Ramos (cell line): Measurements from ENCODE around the gene DUSP28.

Source experiments
- in situ Hi-C: fragments of 300-500 bp; cut with MboI; formaldehyde crosslinking; loops from one replicate; pipeline ENCODE4 v1.14.3; 2022; ENCODE audit warnings: low sequenced_read_pairs; ENCODE audit not compliant: unreplicated experiment

The DUSP28 gene

GRCh38 chr2:240570531-240571313, 10.6 kb downstream of the DUSP28 start:
- in situ Hi-C loops, result no loop called here

GRCh38 chr2:240571314-240571973, 11.3 kb downstream of the DUSP28 start:
- in situ Hi-C loops, result no loop called here

DNA sequence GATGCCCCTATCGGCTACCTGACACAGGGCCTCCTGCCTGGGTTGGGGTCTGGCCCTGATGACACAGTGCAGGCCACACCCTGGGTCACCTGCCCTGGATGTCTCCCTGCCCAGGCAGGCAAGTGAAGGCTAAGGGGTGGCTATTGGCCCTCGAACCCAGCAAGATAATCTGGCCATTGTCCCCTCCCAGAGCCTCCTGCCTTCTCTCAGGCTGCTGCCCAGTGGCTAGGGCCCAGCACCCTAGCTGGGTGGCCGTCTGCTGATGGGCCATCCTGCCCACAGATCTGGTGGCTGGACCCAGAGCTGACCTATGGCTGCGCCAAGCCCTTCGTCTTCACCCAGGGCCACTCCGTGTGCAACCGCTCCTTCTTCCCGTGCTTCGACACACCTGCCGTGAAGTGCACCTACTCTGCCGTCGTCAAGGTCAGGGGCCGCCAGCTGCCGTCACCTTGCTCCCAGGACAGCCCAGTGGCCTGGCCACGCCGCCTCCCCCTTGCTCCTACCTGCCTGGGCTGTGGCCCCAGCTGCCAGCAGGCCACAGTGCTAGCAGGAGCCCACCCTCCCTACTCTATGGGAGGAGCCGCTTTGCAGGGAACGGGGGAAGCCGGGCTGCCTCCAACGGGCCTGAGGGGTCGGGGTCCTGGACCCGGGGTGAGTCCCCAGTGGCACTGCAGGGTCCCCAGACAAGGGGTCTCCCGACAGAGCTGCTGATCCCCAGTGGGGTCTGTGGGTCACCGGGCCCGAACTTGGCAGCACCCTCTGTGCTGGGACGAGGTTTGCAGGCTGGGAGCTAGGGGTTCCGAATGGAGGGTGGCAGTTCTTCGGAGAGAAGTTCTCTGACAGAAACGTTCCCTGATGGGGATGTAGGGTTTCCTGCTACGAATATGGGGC, 12.2 kb downstream of the DUSP28 start:
- in situ Hi-C loops, result no loop called here

DNA sequence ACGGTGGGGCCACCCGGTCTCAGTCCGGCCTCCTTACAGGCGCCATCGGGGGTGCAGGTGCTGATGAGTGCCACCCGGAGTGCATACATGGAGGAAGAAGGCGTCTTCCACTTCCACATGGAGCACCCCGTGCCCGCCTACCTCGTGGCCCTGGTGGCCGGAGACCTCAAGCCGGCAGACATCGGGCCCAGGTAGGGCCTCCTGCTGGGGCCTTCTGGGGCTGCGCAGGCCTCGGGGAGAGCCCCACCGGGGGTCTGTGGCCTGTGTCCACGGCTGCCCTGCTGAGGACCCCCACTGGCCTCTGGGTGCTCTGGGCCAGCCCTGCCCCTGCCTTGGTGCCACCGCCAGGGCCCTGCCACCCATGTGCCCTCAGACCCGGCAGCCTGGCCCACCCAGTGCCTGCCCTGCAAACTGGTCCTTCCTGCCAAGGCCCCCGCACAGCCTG, 12.9 kb downstream of the DUSP28 start:
- in situ Hi-C loops, result no loop called here

GRCh38 chr2:240573516-240574385, 13.6 kb downstream of the DUSP28 start:
- in situ Hi-C loops, result no loop called here

DNA sequence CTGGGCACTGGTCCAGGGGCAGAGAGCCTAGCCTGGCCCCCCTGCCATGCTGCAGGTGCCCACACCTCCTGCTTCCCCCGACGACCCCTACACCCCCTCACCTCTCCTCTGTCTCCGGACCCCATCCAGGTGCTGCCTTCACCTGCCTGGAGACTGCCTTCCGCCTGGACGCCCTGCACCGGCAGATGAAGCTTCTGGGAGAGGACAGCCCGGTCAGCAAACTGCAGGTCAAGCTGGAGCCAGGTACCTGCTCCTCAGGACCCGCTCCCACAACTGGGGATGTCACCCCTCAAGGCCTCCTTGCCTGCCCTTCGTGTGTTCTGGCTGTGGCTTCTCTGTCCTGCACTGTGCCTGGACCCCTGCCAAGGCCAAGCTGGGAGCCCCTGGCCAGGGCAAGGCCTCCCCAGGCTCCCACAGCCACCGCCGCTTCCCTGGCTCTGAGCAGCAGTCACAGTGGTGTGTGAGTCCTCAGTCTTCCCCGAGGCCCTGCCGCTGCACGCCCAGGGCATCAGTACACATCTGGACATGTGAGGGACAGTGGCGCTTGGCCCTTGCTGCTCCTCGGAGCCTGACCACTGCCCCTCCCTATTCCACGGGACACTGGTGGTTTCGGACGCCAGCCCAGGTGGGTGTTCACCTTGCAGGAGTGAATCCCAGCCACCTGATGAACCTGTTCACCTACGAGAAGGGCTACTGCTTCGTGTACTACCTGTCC, 14.4 kb downstream of the DUSP28 start:
- in situ Hi-C loops, result no loop called here

DNA sequence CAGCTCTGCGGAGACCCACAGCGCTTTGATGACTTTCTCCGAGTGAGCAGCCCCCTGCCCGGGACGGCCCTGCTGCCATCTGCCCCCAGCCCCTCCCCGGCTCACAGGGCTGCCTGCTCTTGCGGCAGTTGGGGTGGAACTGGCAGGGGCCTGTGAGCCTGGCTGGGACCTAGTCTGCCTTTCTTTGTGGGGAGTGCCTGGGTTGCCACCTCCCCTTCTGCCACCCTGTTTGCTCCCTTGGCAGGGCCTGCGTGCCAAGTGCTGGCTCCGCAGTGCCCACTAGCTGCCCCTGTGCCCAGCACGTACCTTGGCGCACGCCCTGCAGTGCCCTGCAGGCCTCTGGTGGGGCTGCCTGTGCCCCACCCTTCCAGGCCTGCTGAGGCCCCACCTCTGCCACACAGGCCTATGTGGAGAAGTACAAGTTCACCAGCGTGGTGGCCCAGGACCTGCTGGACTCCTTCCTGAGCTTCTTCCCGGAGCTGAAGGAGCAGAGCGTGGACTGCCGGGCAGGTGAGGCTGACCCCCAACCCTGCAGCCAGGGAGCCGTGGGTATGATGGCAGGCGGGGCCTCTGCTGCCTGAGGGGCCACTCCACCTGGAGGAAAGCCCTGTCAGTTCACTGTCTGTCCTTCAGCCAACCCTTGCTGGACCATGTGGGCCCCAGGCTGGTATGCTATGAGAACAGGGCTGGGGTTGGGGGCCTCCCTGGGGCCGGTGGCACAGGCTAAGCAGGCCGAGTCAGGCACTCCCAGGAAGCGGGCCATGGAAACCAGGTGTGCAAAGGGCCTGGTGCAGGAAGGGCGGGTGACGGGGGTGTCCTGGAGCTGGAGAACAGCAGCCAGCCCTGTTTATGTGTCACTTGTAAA, 15.2 kb downstream of the DUSP28 start:
- in situ Hi-C loops, result no loop called here

DNA sequence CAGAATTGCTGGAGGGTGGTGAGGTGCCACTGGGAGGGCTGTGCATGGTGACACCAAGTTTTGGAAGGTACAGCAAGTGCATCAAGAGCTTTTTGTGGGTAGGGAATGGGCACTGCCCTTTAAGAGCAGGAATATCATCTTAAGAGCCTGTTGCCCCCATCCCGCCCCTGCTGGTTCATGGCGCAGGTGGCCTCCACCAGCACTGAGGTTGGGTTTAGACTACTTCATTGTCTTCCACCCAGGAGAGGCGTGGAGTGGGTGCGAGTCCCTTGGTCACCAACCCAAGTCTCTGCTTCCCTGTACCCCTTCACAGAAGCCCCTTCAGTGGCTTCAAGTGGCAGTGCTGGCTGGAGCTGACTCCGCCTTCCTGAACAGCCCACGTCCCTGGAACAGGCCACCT, 15.9 kb downstream of the DUSP28 start:
- in situ Hi-C loops, result no loop called here

GRCh38 chr2:240576436-240577205, 16.5 kb downstream of the DUSP28 start:
- in situ Hi-C loops, result no loop called here

DNA sequence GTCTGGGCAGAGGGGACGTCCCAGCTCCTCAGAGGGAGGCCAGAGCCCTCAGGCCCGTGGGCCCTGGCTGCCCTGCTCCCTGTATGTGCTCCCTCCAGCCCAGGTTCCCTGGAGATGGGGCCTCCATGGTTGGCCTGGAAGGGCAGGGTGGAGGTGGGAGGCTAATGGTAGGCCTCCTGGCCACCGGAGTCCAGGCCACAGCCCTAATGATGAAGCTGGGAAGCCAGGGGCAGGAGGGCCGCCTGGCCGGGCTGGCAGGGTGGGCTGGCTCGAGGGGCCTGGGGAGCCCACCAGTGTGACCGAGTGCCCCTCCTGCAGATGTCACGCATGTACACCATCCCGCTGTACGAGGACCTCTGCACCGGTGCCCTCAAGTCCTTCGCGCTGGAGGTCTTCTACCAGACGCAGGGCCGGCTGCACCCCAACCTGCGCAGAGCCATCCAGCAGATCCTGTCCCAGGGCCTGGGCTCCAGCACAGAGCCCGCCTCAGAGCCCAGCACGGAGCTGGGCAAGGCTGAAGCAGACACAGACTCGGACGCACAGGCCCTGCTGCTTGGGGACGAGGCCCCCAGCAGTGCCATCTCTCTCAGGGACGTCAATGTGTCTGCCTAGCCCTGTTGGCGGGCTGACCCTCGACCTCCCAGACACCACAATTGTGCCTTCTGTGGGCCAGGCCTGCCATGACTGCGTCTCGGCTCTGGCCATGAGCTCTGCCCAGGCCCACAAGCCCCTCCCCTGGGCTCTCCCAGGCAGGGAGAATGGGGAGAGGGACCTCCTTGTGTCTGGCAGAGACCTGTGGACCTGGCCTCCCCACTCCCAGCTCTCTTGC, 17.3 kb downstream of the DUSP28 start:
- in situ Hi-C loops, result no loop called here

DNA sequence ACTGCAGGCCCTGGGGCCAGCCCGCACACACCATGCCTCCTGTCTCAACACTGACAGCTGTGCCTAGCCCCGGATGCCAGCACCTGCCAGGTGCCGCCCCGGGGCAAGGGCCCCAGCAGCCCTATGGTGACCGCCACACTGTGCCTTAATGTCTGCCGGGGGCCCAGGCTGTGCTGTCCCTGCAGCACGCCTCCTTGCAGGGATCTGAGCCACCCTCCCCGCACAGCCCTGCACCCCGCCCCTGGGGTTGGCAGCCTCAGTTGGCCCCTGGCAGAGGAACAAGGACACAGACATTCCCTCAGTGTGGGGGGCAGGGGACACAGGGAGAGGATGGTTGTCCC, 17.9 kb downstream of the DUSP28 start:
- in situ Hi-C loops, result no loop called here

- in situ Hi-C loops, result no loop called here
Observed at GRCh38 chr2:240578488-240578887, 18.3 kb downstream of the DUSP28 start.

DNA sequence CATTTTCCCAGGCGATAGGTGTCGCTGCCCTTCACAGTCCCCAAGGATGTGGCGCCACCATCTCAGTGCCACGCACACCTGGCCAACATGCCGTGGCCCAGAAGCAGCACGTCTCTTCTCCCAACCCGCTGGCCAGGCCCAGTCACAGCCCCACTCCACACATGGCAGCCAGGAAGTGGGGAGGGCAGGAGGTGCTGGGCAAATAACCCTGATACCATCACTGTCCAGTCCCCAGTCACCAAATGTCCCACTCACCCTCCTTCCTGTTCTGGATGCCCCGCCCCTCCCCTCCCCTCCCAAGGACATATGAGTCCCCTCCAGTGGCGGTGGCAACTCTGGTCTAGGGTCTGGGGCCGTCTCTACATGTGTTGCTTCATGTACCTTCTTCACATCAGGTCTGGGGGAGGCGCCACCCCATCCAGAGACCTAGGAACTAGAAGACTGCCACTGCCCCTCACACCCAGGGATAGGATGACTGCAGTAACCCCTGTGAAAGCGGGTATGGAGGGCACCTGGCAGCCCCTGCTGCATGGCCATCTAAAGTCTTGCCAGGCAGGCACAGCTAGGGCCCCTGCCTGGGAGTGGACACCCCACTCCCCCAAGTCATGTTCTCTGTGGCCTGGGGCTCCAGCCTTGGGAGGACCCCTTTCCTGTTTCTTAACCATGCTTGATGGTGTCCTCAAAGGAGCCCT, 19.1 kb downstream of the DUSP28 start:
- in situ Hi-C loops, result no loop called here

GRCh38 chr2:240579771-240580614, 19.8 kb downstream of the DUSP28 start:
- in situ Hi-C loops, result no loop called here

DNA sequence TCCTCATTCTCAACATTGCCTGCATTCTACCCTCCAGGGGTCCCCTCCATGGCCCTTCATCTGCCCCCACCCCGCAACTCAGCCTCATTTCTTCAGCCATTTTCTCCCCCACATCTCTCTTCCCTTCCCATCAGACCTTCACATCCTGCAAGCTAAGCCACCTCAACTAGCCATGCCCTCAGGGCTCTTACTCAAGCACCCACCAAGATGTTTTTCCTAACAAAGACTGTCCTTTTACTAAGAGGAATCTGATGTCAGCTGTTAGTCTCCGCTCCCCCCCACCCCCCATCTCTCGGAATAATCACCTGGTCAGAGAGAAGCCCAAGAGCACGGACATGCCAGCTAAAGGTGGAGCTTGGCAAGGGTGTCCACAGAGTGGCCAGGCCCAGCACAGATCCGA, 21.7 kb downstream of the DUSP28 start:
- in situ Hi-C loops, result no loop called here
